Loucy (cell line): ENCODE data around the gene RERE.

Experiments
- H2AFZ ChIP-seq: fragments of 200-600 bp; sonication (generic); 2 replicates; pipeline ENCODE4 v1.6.0; 2016; ENCODE audit warnings: antibody characterized with exemption, mild to moderate bottlenecking, low read length, moderate library complexity
- H3F3A ChIP-seq: fragments of 200-600 bp; 2 replicates; pipeline ENCODE4 v1.6.0; 2016; ENCODE audit warnings: antibody characterized with exemption, low read depth, mild to moderate bottlenecking
- H3K27me3 ChIP-seq: fragments of 200-600 bp; sonication (generic); 2 replicates; pipeline ENCODE4 v1.6.1; 2014; ENCODE audit warnings: low read length, mild to moderate bottlenecking; ENCODE audit not compliant: insufficient read depth, poor library complexity, severe bottlenecking
- H3K36me3 ChIP-seq: fragments of 200-600 bp; sonication (generic); 2 replicates; pipeline ENCODE4 v1.6.1; 2016; ENCODE audit warnings: low read length; ENCODE audit not compliant: insufficient read depth
- H3K4me1 ChIP-seq: fragments of 200-600 bp; sonication (generic); 2 replicates; pipeline ENCODE4 v1.5.1; 2014; ENCODE audit warnings: low read length, mild to moderate bottlenecking; ENCODE audit not compliant: insufficient read depth, poor library complexity, severe bottlenecking
- H3K4me2 ChIP-seq: fragments of 200-600 bp; sonication (generic); 2 replicates; pipeline ENCODE4 v1.6.0; 2014; ENCODE audit warnings: antibody characterized with exemption, low read length, low read depth, mild to moderate bottlenecking; ENCODE audit not compliant: poor library complexity, severe bottlenecking
- H3K4me3 ChIP-seq: fragments of 200-600 bp; sonication (generic); 2 replicates; pipeline ENCODE4 v1.5.1; 2014; ENCODE audit warnings: low read length, mild to moderate bottlenecking, mixed read lengths; ENCODE audit not compliant: poor library complexity, severe bottlenecking
- H3K79me2 ChIP-seq: fragments of 200-600 bp; sonication (generic); 2 replicates; pipeline ENCODE4 v1.6.1; 2014; ENCODE audit warnings: low read length; ENCODE audit not compliant: insufficient read depth
- H3K9ac ChIP-seq: fragments of 200-600 bp; sonication (generic); 2 replicates; pipeline ENCODE4 v1.6.0; 2014; ENCODE audit warnings: mild to moderate bottlenecking, low read depth, low read length, moderate library complexity; ENCODE audit not compliant: poor library complexity, severe bottlenecking
- H3K9me2 ChIP-seq: fragments of 200-600 bp; sonication (generic); replicated peaks from 2 replicates; pipeline ENCODE4 v1.6.1; 2016; ENCODE audit warnings: low read depth, low read length, mixed read lengths
- H3K9me3 ChIP-seq: fragments of 200-600 bp; sonication (generic); 2 replicates; pipeline ENCODE4 v1.6.1; 2014; ENCODE audit warnings: mild to moderate bottlenecking, antibody characterized with exemption, low read length, low read depth; ENCODE audit not compliant: insufficient read depth
- H4K20me1 ChIP-seq: fragments of 200-600 bp; sonication (generic); 2 replicates; pipeline ENCODE4 v1.6.0; 2014; ENCODE audit warnings: antibody characterized with exemption, low read length, mild to moderate bottlenecking; ENCODE audit not compliant: insufficient read depth, poor library complexity, severe bottlenecking
- EZH2phosphoT487 ChIP-seq: fragments of 200-600 bp; IDR thresholded peaks from 2 replicates; pipeline ENCODE4 v1.6.1; 2018; ENCODE audit warnings: antibody characterized with exemption, mild to moderate bottlenecking, moderate library complexity, borderline replicate concordance
- TF ChIP-seq, protein P1 (sequence below): fragments of 200-600 bp; sonication (generic); conservative IDR thresholded peaks from 2 replicates; pipeline ENCODE4 v1.5.1; 2014; ENCODE audit warnings: mild to moderate bottlenecking, antibody characterized with exemption, low read length

The RERE gene

GRCh38 chr1:8578936-8579335, 238.5 kb downstream of the RERE start:
- no peaks in the 10 kb centered on the region for H3K36me3 ChIP-seq
- no peaks in the 10 kb centered on the region for H3K4me1 ChIP-seq
- H3K9me2 ChIP-seq = no peaks in the 10 kb centered on the region
- H3K9ac ChIP-seq = no peak overlapping the region
- H2AFZ ChIP-seq = no peak overlapping the region
- H3K4me2 ChIP-seq = no peak overlapping the region
- H3K27me3 ChIP-seq = no peaks in the 10 kb centered on the region
- H3K79me2 ChIP-seq = peaks cover 7% of the 10 kb centered on the region; the same call in 1 of the 2 replicates
- no peak for TF ChIP-seq EZH2phosphoT487
- TF ChIP-seq, protein P1, sequence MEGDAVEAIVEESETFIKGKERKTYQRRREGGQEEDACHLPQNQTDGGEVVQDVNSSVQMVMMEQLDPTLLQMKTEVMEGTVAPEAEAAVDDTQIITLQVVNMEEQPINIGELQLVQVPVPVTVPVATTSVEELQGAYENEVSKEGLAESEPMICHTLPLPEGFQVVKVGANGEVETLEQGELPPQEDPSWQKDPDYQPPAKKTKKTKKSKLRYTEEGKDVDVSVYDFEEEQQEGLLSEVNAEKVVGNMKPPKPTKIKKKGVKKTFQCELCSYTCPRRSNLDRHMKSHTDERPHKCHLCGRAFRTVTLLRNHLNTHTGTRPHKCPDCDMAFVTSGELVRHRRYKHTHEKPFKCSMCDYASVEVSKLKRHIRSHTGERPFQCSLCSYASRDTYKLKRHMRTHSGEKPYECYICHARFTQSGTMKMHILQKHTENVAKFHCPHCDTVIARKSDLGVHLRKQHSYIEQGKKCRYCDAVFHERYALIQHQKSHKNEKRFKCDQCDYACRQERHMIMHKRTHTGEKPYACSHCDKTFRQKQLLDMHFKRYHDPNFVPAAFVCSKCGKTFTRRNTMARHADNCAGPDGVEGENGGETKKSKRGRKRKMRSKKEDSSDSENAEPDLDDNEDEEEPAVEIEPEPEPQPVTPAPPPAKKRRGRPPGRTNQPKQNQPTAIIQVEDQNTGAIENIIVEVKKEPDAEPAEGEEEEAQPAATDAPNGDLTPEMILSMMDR = no peak
- H3K4me3 ChIP-seq = no peak overlapping the region
- no peaks in the 10 kb centered on the region for H4K20me1 ChIP-seq
- H3F3A ChIP-seq = no peaks in the 10 kb centered on the region
- no peaks in the 10 kb centered on the region for H3K9me3 ChIP-seq

- no peak overlapping the region for H3K9ac ChIP-seq
- peaks cover 7% of the 10 kb centered on the region; the same call in 1 of the 2 replicates for H3K79me2 ChIP-seq
- no peaks in the 10 kb centered on the region for H3K9me3 ChIP-seq
- H3K4me1 ChIP-seq = no peaks in the 10 kb centered on the region
- H3K9me2 ChIP-seq = no peaks in the 10 kb centered on the region
- H2AFZ ChIP-seq = no peak overlapping the region
- no peaks in the 10 kb centered on the region for H3K27me3 ChIP-seq
- H4K20me1 ChIP-seq = no peaks in the 10 kb centered on the region
- no peak overlapping the region for H3K4me3 ChIP-seq
- H3F3A ChIP-seq = no peaks in the 10 kb centered on the region
- no peak overlapping the region for H3K4me2 ChIP-seq
- TF ChIP-seq EZH2phosphoT487 = no peak
- TF ChIP-seq, protein P1 = no peak
- no peaks in the 10 kb centered on the region for H3K36me3 ChIP-seq
Observed at GRCh38 chr1:8578132-8578877, 239.1 kb downstream of the RERE start.

- peaks cover 12% of the 10 kb centered on the region for H3K4me1 ChIP-seq
- H3F3A ChIP-seq = no peaks in the 10 kb centered on the region
- no peak overlapping the region for H3K4me3 ChIP-seq
- TF ChIP-seq EZH2phosphoT487 = no peak
- TF ChIP-seq, protein P1 = no peak
- H3K9me3 ChIP-seq = no peaks in the 10 kb centered on the region
- H3K36me3 ChIP-seq = no peaks in the 10 kb centered on the region
- no peaks in the 10 kb centered on the region for H4K20me1 ChIP-seq
- H2AFZ ChIP-seq = no peak overlapping the region
- H3K27me3 ChIP-seq = no peaks in the 10 kb centered on the region
- H3K4me2 ChIP-seq = no peak overlapping the region
- no peaks in the 10 kb centered on the region for H3K9me2 ChIP-seq
- no peaks in the 10 kb centered on the region for H3K79me2 ChIP-seq
- no peak overlapping the region for H3K9ac ChIP-seq
Observed at GRCh38 chr1:8574985-8575384, 242.5 kb downstream of the RERE start.
